IPS-18a (cell line): Measurements from ENCODE around the gene PTPRK.

Source experiments
- H3K27ac ChIP-seq: one replicate; pipeline ENCODE4 v1.5.1; 2013; ENCODE audit warnings: low read length
- H3K27me3 ChIP-seq: one replicate; pipeline ENCODE4 v1.6.1; 2013; ENCODE audit warnings: mild to moderate bottlenecking, low read length; ENCODE audit not compliant: control insufficient read depth, insufficient read depth
- H3K36me3 ChIP-seq: one replicate; pipeline ENCODE4 v1.6.1; 2013; ENCODE audit warnings: low read depth, low read length; ENCODE audit not compliant: control insufficient read depth
- H3K4me1 ChIP-seq: one replicate; pipeline ENCODE4 v1.6.1; 2013; ENCODE audit warnings: low read depth, low read length; ENCODE audit not compliant: control insufficient read depth
- H3K4me3 ChIP-seq: one replicate; pipeline ENCODE4 v1.5.1; 2013; ENCODE audit warnings: low read length
- H3K9ac ChIP-seq: one replicate; pipeline ENCODE4 v1.6.1; 2013; ENCODE audit warnings: mild to moderate bottlenecking, low read length, moderate library complexity
- H3K9me3 ChIP-seq: one replicate; pipeline ENCODE4 v1.6.1; 2013; ENCODE audit warnings: low read depth, low read length; ENCODE audit not compliant: control insufficient read depth

PTPRK gene

GRCh38 chr6:128139519-128139918 lies 380.9 kb downstream of the PTPRK start:
- no peaks in the 10 kb centered on the region for H3K9me3 ChIP-seq
- no peak overlapping the region for H3K4me3 ChIP-seq
- no peak overlapping the region for H3K27ac ChIP-seq
- H3K36me3 ChIP-seq: no peaks in the 10 kb centered on the region
- no peaks in the 10 kb centered on the region for H3K27me3 ChIP-seq
- H3K4me1 ChIP-seq: no peaks in the 10 kb centered on the region
- H3K9ac ChIP-seq: no peak overlapping the region

GRCh38 chr6:128138694-128139093 lies 381.7 kb downstream of the PTPRK start:
- Histone ChIP-seq H3K9ac (no peak overlapping the region), H3K27me3 (no peaks in the 10 kb centered on the region), H3K9me3 (no peaks in the 10 kb centered on the region), H3K4me3 (no peak overlapping the region), H3K4me1 (no peaks in the 10 kb centered on the region), H3K27ac (no peak overlapping the region), H3K36me3 (no peaks in the 10 kb centered on the region)

- Histone ChIP-seq H3K4me1 (no peaks in the 10 kb centered on the region), H3K27ac (no peak overlapping the region), H3K9me3 (no peaks in the 10 kb centered on the region), H3K9ac (no peak overlapping the region), H3K27me3 (no peaks in the 10 kb centered on the region), H3K4me3 (no peak overlapping the region), H3K36me3 (no peaks in the 10 kb centered on the region)
Observed at GRCh38 chr6:128135325-128135724, 385.1 kb downstream of the PTPRK start.

- H3K4me3 ChIP-seq: no peak overlapping the region
- no peak overlapping the region for H3K9ac ChIP-seq
- H3K27ac ChIP-seq: no peak overlapping the region
- no peaks in the 10 kb centered on the region for H3K9me3 ChIP-seq
- H3K27me3 ChIP-seq: no peaks in the 10 kb centered on the region
- no peaks in the 10 kb centered on the region for H3K36me3 ChIP-seq
- H3K4me1 ChIP-seq: no peaks in the 10 kb centered on the region
Observed at GRCh38 chr6:128131566-128131965, 388.8 kb downstream of the PTPRK start.

GRCh38 chr6:128131036-128131435 lies 389.4 kb downstream of the PTPRK start:
- Histone ChIP-seq H3K4me1 (no peaks in the 10 kb centered on the region), H3K36me3 (no peaks in the 10 kb centered on the region), H3K9ac (no peak overlapping the region), H3K27ac (no peak overlapping the region), H3K4me3 (no peak overlapping the region), H3K9me3 (no peaks in the 10 kb centered on the region), H3K27me3 (no peaks in the 10 kb centered on the region)

- Histone ChIP-seq H3K9ac (no peak overlapping the region), H3K9me3 (no peaks in the 10 kb centered on the region), H3K27me3 (no peaks in the 10 kb centered on the region), H3K27ac (no peak overlapping the region), H3K36me3 (no peaks in the 10 kb centered on the region), H3K4me1 (no peaks in the 10 kb centered on the region), H3K4me3 (no peak overlapping the region)
Observed at GRCh38 chr6:128129679-128130078, 390.7 kb downstream of the PTPRK start.

GRCh38 chr6:128127650-128128049 lies 392.7 kb downstream of the PTPRK start:
- Histone ChIP-seq H3K27me3 (no peaks in the 10 kb centered on the region), H3K27ac (no peak overlapping the region), H3K9me3 (no peaks in the 10 kb centered on the region), H3K36me3 (no peaks in the 10 kb centered on the region), H3K9ac (no peak overlapping the region), H3K4me1 (no peaks in the 10 kb centered on the region), H3K4me3 (no peak overlapping the region)

GRCh38 chr6:128124713-128125112 lies 395.7 kb downstream of the PTPRK start:
- no peaks in the 10 kb centered on the region for H3K27me3 ChIP-seq
- no peaks in the 10 kb centered on the region for H3K36me3 ChIP-seq
- no peaks in the 10 kb centered on the region for H3K9me3 ChIP-seq
- no peak overlapping the region for H3K9ac ChIP-seq
- H3K4me1 ChIP-seq: no peaks in the 10 kb centered on the region
- H3K4me3 ChIP-seq: no peak overlapping the region
- no peak overlapping the region for H3K27ac ChIP-seq

GRCh38 chr6:128121610-128122009 lies 398.8 kb downstream of the PTPRK start:
- Histone ChIP-seq H3K4me3 (no peak overlapping the region), H3K36me3 (no peaks in the 10 kb centered on the region), H3K9ac (no peak overlapping the region), H3K27me3 (no peaks in the 10 kb centered on the region), H3K4me1 (no peaks in the 10 kb centered on the region), H3K27ac (no peak overlapping the region), H3K9me3 (no peaks in the 10 kb centered on the region)

GRCh38 chr6:128121190-128121589 lies 399.2 kb downstream of the PTPRK start:
- Histone ChIP-seq H3K4me3 (no peak overlapping the region), H3K36me3 (no peaks in the 10 kb centered on the region), H3K27ac (no peak overlapping the region), H3K9ac (no peak overlapping the region), H3K27me3 (no peaks in the 10 kb centered on the region), H3K4me1 (no peaks in the 10 kb centered on the region), H3K9me3 (no peaks in the 10 kb centered on the region)

- Histone ChIP-seq H3K9me3 (no peaks in the 10 kb centered on the region), H3K27me3 (no peaks in the 10 kb centered on the region), H3K27ac (no peak overlapping the region), H3K36me3 (no peaks in the 10 kb centered on the region), H3K4me3 (no peak overlapping the region), H3K4me1 (no peaks in the 10 kb centered on the region), H3K9ac (no peak overlapping the region)
Observed at GRCh38 chr6:128118401-128118800, 402.0 kb downstream of the PTPRK start.

- no peaks in the 10 kb centered on the region for H3K36me3 ChIP-seq
- H3K4me3 ChIP-seq: no peak overlapping the region
- no peak overlapping the region for H3K9ac ChIP-seq
- no peak overlapping the region for H3K27ac ChIP-seq
- no peaks in the 10 kb centered on the region for H3K27me3 ChIP-seq
- H3K4me1 ChIP-seq: no peaks in the 10 kb centered on the region
- no peaks in the 10 kb centered on the region for H3K9me3 ChIP-seq
Observed at GRCh38 chr6:128117916-128118315, 402.5 kb downstream of the PTPRK start.
